ENCODE results near the gene DIAPH2.

- TF ChIP-seq, protein P1, sequence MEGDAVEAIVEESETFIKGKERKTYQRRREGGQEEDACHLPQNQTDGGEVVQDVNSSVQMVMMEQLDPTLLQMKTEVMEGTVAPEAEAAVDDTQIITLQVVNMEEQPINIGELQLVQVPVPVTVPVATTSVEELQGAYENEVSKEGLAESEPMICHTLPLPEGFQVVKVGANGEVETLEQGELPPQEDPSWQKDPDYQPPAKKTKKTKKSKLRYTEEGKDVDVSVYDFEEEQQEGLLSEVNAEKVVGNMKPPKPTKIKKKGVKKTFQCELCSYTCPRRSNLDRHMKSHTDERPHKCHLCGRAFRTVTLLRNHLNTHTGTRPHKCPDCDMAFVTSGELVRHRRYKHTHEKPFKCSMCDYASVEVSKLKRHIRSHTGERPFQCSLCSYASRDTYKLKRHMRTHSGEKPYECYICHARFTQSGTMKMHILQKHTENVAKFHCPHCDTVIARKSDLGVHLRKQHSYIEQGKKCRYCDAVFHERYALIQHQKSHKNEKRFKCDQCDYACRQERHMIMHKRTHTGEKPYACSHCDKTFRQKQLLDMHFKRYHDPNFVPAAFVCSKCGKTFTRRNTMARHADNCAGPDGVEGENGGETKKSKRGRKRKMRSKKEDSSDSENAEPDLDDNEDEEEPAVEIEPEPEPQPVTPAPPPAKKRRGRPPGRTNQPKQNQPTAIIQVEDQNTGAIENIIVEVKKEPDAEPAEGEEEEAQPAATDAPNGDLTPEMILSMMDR (IDR thresholded peaks at IDR 0.05; ENCODE audit: low read depth, low read length): no peak
- TF ChIP-seq, protein P2, sequence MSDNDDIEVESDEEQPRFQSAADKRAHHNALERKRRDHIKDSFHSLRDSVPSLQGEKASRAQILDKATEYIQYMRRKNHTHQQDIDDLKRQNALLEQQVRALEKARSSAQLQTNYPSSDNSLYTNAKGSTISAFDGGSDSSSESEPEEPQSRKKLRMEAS (IDR thresholded peaks at IDR 0.05; ENCODE audit: low read depth, low read length): no peak
- TF ChIP-seq POLR2A (IDR thresholded peaks at IDR 0.05; ENCODE audit: extremely low read depth, insufficient read length) (no peak), MYC (IDR thresholded peaks at IDR 0.05; ENCODE audit: low read depth, low read length) (no peak)
These were observed 714.8 kb downstream of the DIAPH2 start for GRCh38 chrX:97399400-97399799.

All from NB4 (cell line).